ENCODE measurements around the gene RNH1. TPM values are rescaled to one million over a fixed set of nuclear protein-coding genes. Genes with fewer than 3 reads are reported as not detected.
"Not testable (repeated sequence)": the region's sequence is repeated elsewhere in the genome, so short reads cannot be mapped to it uniquely, and the experiment has no call there.

Gene RNH1
- total RNA-seq, 4 donors from 2014 or later, result 151 to 309 (median 198) TPM

DNA sequence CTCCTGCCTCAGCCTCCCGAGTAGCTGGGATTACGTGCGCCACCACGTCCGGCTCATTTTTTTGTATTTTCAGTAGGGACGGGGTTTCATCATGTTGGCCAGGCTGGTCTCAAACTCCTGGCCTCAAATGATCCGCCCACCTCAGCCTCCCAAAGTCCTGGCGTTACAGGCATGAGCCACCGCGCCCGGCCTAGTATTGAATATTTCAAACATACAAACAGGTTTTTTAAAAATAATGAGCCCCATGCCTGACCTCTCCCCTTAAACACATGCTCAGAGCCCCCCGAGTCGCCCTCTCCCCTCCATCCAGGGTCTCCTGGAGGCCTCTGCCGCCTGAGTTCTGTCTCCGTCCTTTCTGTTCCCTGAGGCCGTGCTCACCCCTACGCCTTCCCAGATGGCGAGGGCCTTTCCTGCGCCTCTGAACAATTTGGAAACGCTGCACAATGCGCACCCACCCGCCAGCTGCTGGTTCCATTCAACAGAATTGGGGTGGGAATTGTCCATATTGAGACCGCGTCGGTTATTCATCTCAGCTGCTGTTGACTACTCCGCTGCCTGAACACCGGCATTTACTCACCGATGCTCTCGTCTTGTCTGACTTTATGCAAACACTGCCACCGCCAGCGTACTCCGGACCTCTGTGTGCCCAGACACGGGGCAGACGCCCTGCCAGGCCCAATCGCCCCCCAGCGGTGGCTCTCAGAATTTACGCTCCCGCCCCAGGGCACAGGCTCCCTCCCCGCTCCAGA lies 13.6 kb upstream of the RNH1 start:
- intact Hi-C loops (cut with DNase I; ENCODE audit: low total_unique reads) (no loop called here), in situ Hi-C loops (cut with MboI; ENCODE audit: low pct_ligation_motif_present in 1 of 4, low pct_unique_long_range_greater_than_20kb in 1 of 4, low sequenced_read_pairs in 3 of 4) (no loop called here)
- no peak overlapping the region for H3K27ac ChIP-seq
- WGBS, 2 donors (ENCODE audit: low coverage in 1 of 2), result 93% methylated on average over 39 of the region's 39 CpGs; no CpG with 5 or more reads in 1 of the 2 donors
- H3K4me1 ChIP-seq, result peaks cover 0 to 12% (median 4%) of the 10 kb centered on the region in 4 donors
- H3K4me3 ChIP-seq, result no peak overlapping the region
- TF ChIP-seq EP300 (IDR thresholded peaks at IDR 0.05; ENCODE audit: low read depth), result no peak
- TF ChIP-seq POLR2A (IDR thresholded peaks at IDR 0.05), result no peak
- no peak for TF ChIP-seq POLR2AphosphoS5 (IDR thresholded peaks at IDR 0.05)
- TF ChIP-seq, protein P1, sequence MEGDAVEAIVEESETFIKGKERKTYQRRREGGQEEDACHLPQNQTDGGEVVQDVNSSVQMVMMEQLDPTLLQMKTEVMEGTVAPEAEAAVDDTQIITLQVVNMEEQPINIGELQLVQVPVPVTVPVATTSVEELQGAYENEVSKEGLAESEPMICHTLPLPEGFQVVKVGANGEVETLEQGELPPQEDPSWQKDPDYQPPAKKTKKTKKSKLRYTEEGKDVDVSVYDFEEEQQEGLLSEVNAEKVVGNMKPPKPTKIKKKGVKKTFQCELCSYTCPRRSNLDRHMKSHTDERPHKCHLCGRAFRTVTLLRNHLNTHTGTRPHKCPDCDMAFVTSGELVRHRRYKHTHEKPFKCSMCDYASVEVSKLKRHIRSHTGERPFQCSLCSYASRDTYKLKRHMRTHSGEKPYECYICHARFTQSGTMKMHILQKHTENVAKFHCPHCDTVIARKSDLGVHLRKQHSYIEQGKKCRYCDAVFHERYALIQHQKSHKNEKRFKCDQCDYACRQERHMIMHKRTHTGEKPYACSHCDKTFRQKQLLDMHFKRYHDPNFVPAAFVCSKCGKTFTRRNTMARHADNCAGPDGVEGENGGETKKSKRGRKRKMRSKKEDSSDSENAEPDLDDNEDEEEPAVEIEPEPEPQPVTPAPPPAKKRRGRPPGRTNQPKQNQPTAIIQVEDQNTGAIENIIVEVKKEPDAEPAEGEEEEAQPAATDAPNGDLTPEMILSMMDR (IDR thresholded peaks at IDR 0.05), result no peak
- no peaks in the 10 kb centered on the region for H3K36me3 ChIP-seq
- DNase-seq, result no peak
- H3K9me3 ChIP-seq, result peaks cover 0 to 7% of the 10 kb centered on the region in 2 donors
- H3K27me3 ChIP-seq, result no peaks in the 10 kb centered on the region

DNA sequence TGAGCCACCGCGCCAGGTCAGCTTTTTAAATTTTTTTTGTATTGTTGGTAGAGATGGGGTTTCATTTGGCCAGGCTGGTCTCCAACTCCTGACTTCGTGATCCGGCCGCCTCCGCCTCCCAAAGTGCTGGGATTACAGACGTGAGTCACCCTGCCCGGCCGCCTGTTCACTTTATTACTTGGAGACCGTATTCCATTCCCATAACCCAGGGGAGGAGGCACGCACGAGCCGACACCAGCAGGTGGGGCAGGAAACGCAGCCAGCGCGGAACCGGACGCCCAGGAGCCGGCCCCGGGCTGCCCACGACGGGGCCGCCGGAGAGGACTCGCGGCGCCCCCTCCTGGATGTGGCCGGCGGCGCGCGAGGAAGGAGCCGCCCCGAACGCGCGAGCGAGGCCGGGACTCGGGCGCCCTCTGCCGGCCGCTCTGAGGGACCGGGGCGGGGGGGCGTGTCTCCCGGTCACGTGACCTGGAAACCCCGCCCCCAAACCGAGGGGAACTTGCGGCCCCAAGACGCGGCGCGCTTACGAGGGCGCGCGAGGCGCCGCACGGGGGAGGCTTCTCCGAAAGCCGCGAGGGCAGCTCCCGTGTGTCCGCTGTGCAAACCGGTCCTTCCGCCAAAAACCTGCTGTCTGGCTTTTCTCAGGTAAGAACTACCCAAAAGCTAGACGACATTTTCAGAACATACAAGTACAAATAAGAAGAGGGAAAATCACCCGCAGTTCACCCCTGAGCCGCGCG lies 11.6 kb upstream of the RNH1 start:
- intact Hi-C loops (cut with DNase I; ENCODE audit: low total_unique reads) (no loop called here), in situ Hi-C loops (cut with MboI; ENCODE audit: low pct_ligation_motif_present in 1 of 4, low pct_unique_long_range_greater_than_20kb in 1 of 4, low sequenced_read_pairs in 3 of 4) (no loop called here)
- peak overlapping the region in 1 of 4 donors; percentile 32 for H3K4me3 ChIP-seq

DNA sequence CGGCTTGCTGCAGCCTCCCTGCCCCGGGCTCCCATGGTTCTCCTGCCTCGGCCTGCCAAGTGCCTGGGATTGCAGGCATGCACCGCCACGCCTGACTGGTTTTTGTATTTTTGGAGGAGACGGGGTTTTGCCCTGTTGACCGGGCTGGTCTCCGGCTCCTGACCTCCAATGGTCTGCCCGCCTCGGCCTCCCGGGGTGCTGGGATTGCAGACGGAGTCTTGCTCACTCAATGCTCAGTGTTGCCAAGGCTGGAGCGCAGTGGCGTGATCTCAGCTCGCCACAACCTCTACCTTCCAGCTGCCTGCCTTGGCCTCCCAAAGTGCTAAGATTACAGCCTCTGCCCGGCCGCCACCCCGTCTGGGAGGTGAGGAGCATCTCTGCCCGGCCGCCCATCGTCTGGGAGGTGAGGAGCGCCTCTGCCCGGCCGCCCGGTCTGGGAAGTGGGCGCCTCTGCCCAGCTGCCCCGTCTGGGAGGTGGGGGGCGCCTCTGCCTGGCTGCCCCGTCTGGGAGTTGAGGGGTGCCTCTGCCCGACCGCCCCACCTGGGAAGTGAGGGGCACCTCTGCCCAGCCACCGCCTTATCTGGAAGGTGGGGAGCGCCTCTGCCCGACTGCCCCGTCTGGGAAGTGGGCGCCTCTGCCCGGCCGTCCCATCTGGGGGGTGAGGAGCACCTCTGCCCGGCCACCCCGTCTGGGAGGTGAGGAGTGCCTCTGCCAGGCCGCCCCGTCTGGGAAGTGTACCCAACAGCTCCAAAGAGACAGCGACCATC lies 10.1 kb upstream of the RNH1 start:
- in situ Hi-C loops (cut with MboI; ENCODE audit: low pct_ligation_motif_present in 1 of 4, low pct_unique_long_range_greater_than_20kb in 1 of 4, low sequenced_read_pairs in 3 of 4); H3K36me3 ChIP-seq; intact Hi-C loops (cut with DNase I; ENCODE audit: low total_unique reads); H3K4me3 ChIP-seq; DNase-seq; H3K27me3 ChIP-seq; H3K9me3 ChIP-seq: not testable (repeated sequence)
- Histone ChIP-seq H3K27ac (peak overlapping the region in 1 of 4 donors; percentile 90), H3K4me1 (peaks cover 0 to 12% (median 4%) of the 10 kb centered on the region in 4 donors)
- WGBS, 2 donors (ENCODE audit: low coverage in 1 of 2), result 96 to 100% methylated on average over 3 to 41 of the region's 43 CpGs

More for the DNA sequence above, 11.6 kb upstream of the RNH1 start:
- Histone ChIP-seq H3K27ac (peak overlapping the region; percentile 75 to 93 (median 88)), H3K4me1 (peaks cover 0 to 12% (median 4%) of the 10 kb centered on the region in 4 donors), H3K9me3 (peaks cover 0 to 7% of the 10 kb centered on the region in 2 donors), H3K27me3 (no peaks in the 10 kb centered on the region), H3K36me3 (no peaks in the 10 kb centered on the region)
- peak; percentile 95 for DNase-seq
- WGBS, 2 donors (ENCODE audit: low coverage in 1 of 2), result 9 to 57% methylated on average over 2 to 71 of the region's 74 CpGs
- TF ChIP-seq, protein P1 (IDR thresholded peaks at IDR 0.05), result peak; percentile 64 to 100 (median 97)
- peak; percentile 48 to 67 (median 67) for TF ChIP-seq POLR2AphosphoS5 (IDR thresholded peaks at IDR 0.05)
- TF ChIP-seq POLR2A (IDR thresholded peaks at IDR 0.05), result peak; percentile 15
- TF ChIP-seq EP300 (IDR thresholded peaks at IDR 0.05; ENCODE audit: low read depth), result no peak

DNA sequence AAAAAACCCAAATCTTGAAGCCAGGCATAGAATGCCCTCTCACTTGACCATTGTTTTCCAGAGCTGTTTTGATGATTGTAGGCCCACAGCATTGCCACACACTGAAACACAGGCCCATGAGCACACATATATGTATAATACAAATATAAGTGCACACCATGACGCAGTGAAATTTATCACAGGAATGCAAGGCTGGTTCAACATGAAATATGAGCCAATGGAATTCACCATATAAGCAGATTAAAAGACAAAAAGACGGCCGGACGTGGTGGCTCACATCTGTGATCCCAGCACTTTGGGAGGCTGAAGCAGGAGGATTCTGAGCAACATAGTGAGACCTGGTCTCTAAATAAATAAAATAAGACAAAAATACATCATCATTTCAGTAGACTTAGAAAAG lies 9.4 kb upstream of the RNH1 start:
- Histone ChIP-seq H3K36me3 (no peaks in the 10 kb centered on the region), H3K4me1 (peaks cover 0 to 12% (median 4%) of the 10 kb centered on the region in 4 donors), H3K27ac (no peak overlapping the region), H3K9me3 (peaks cover 0 to 7% of the 10 kb centered on the region in 2 donors), H3K27me3 (no peaks in the 10 kb centered on the region), H3K4me3 (no peak overlapping the region)
- TF ChIP-seq POLR2AphosphoS5 (IDR thresholded peaks at IDR 0.05) (no peak), POLR2A (IDR thresholded peaks at IDR 0.05) (no peak), EP300 (IDR thresholded peaks at IDR 0.05; ENCODE audit: low read depth) (no peak)
- TF ChIP-seq, protein P1 (IDR thresholded peaks at IDR 0.05), result no peak
- 94 to 98% methylated on average over 4 of the region's 4 CpGs for WGBS, 2 donors (ENCODE audit: low coverage in 1 of 2)
- in situ Hi-C loops (cut with MboI; ENCODE audit: low pct_ligation_motif_present in 1 of 4, low pct_unique_long_range_greater_than_20kb in 1 of 4, low sequenced_read_pairs in 3 of 4) (no loop called here), intact Hi-C loops (cut with DNase I; ENCODE audit: low total_unique reads) (no loop called here)
- no peak for DNase-seq
